Fibroblast of skin of right biceps (primary cell): ENCODE measurements around the gene CASK.

Experiments used
- DNase-seq: peaks from one replicate; pipeline ENCODE4 v3.0.0-alpha.2; 2013

CASK gene

GRCh38 chrX:41502004-41502403 is 421.4 kb downstream of the CASK start:
- DNase-seq = no peak

GRCh38 chrX:41499984-41500383 is 423.4 kb downstream of the CASK start:
- no peak for DNase-seq

GRCh38 chrX:41499195-41499594 is 424.2 kb downstream of the CASK start:
- DNase-seq = no peak

- peak; percentile 90 for DNase-seq
These were observed 431.9 kb downstream of the CASK start for GRCh38 chrX:41491267-41492004.

GRCh38 chrX:41490446-41490845 is 432.9 kb downstream of the CASK start:
- no peak for DNase-seq

GRCh38 chrX:41482154-41482850 is 441.1 kb downstream of the CASK start:
- no peak for DNase-seq

GRCh38 chrX:41481264-41482109 is 441.9 kb downstream of the CASK start:
- DNase-seq = no peak

- DNase-seq = no peak
These were observed 442.7 kb downstream of the CASK start for GRCh38 chrX:41480508-41481260.

GRCh38 chrX:41478381-41478911 is 444.9 kb downstream of the CASK start:
- DNase-seq = no peak

- peak; percentile 7 for DNase-seq
These were observed 447.6 kb downstream of the CASK start for GRCh38 chrX:41475591-41476241.

GRCh38 chrX:41475191-41475590 is 448.2 kb downstream of the CASK start:
- DNase-seq = no peak

- no peak for DNase-seq
These were observed 448.6 kb downstream of the CASK start for GRCh38 chrX:41474726-41475100.

- no peak for DNase-seq
These were observed 449.2 kb downstream of the CASK start for GRCh38 chrX:41473936-41474725.

GRCh38 chrX:41472231-41472815 is 451.0 kb downstream of the CASK start:
- DNase-seq = no peak

- no peak for DNase-seq
These were observed 451.6 kb downstream of the CASK start for GRCh38 chrX:41471786-41472185.

- no peak for DNase-seq
These were observed 452.6 kb downstream of the CASK start for GRCh38 chrX:41470706-41471105.

- DNase-seq = peak; percentile 5
These were observed 454.6 kb downstream of the CASK start for GRCh38 chrX:41468647-41469323.
